H9 (cell line): ENCODE measurements around the gene ZNF101. TPM values are rescaled to one million over a fixed set of nuclear protein-coding genes. Genes with fewer than 3 reads are reported as not detected.

Experiments used
- DNase-seq: peaks from one replicate; pipeline ENCODE4 v3.0.0-alpha.2; 2017
- H2AFZ ChIP-seq: one replicate; pipeline ENCODE4 v1.6.1; 2013; ENCODE audit warnings: mild to moderate bottlenecking, low read length, control low read depth, moderate library complexity
- H2AK5ac ChIP-seq: 2 replicates; pipeline ENCODE4 v1.6.1; 2013; ENCODE audit warnings: low read length, control low read depth, mixed read lengths; ENCODE audit not compliant: insufficient read length
- H2BK120ac ChIP-seq: one replicate; pipeline ENCODE4 v1.6.1; 2013; ENCODE audit warnings: low read depth, mild to moderate bottlenecking, low read length, control low read depth, inconsistent platforms; ENCODE audit not compliant: poor library complexity, severe bottlenecking
- H2BK12ac ChIP-seq: 2 replicates; pipeline ENCODE4 v1.6.1; 2013; ENCODE audit warnings: low read length, control low read depth, mixed read lengths, low read depth; ENCODE audit not compliant: insufficient read length
- H2BK15ac ChIP-seq: 2 replicates; pipeline ENCODE4 v1.6.1; 2013; ENCODE audit warnings: low read depth, low read length, control low read depth
- H2BK20ac ChIP-seq: one replicate; pipeline ENCODE4 v1.6.1; 2013; ENCODE audit warnings: low read depth, mild to moderate bottlenecking, low read length, control low read depth, inconsistent platforms; ENCODE audit not compliant: poor library complexity, severe bottlenecking
- H2BK5ac ChIP-seq: 2 replicates; pipeline ENCODE4 v1.6.1; 2013; ENCODE audit warnings: low read length, control low read depth, mixed read lengths; ENCODE audit not compliant: insufficient read length
- H3K14ac ChIP-seq: 2 replicates; pipeline ENCODE4 v1.6.1; 2013; ENCODE audit warnings: low read length, control low read depth; ENCODE audit not compliant: insufficient read depth
- H3K18ac ChIP-seq: 2 replicates; pipeline ENCODE4 v1.6.1; 2013; ENCODE audit warnings: low read depth, mild to moderate bottlenecking, mixed read lengths, low read length, control low read depth; ENCODE audit not compliant: insufficient read length
- H3K23ac ChIP-seq: 2 replicates; pipeline ENCODE4 v1.6.1; 2013; ENCODE audit warnings: low read length, control low read depth, mixed read lengths, low read depth; ENCODE audit not compliant: insufficient read length
- H3K23me2 ChIP-seq: 2 replicates; pipeline ENCODE4 v1.6.1; 2013; ENCODE audit warnings: low read depth, mild to moderate bottlenecking, mixed read lengths, low read length, control low read depth; ENCODE audit not compliant: insufficient read length, poor library complexity, severe bottlenecking
- H3K27ac ChIP-seq: 2 replicates; pipeline ENCODE4 v1.5.1; 2013; ENCODE audit warnings: low read length, control low read depth, mixed read lengths, low read depth; ENCODE audit not compliant: insufficient read length
- H3K27me3 ChIP-seq: 2 replicates; pipeline ENCODE4 v1.6.1; 2013; ENCODE audit warnings: low read length, control low read depth, inconsistent platforms; ENCODE audit not compliant: insufficient read depth
- H3K4ac ChIP-seq: 2 replicates; pipeline ENCODE4 v1.6.1; 2013; ENCODE audit warnings: low read depth, mild to moderate bottlenecking, control low read depth, inconsistent platforms, low read length, moderate library complexity
- H3K4me1 ChIP-seq: 2 replicates; pipeline ENCODE4 v1.6.1; 2013; ENCODE audit warnings: low read length, control low read depth, inconsistent platforms; ENCODE audit not compliant: insufficient read depth
- H3K4me2 ChIP-seq: 2 replicates; pipeline ENCODE4 v1.6.1; 2013; ENCODE audit warnings: low read length, control low read depth, mixed read lengths; ENCODE audit not compliant: insufficient read length, insufficient read depth
- H3K56ac ChIP-seq: 2 replicates; pipeline ENCODE4 v1.6.1; 2013; ENCODE audit warnings: low read depth, mild to moderate bottlenecking, mixed read lengths, low read length, control low read depth; ENCODE audit not compliant: insufficient read length
- H3K79me1 ChIP-seq: 2 replicates; pipeline ENCODE4 v1.6.1; 2013; ENCODE audit warnings: low read depth, mild to moderate bottlenecking, moderate library complexity, low read length, control low read depth, inconsistent platforms; ENCODE audit not compliant: insufficient read depth, poor library complexity, severe bottlenecking
- H3K79me2 ChIP-seq: 2 replicates; pipeline ENCODE4 v1.6.1; 2013; ENCODE audit warnings: low read length, control low read depth, inconsistent platforms; ENCODE audit not compliant: insufficient read depth
- H3K9ac ChIP-seq: 2 replicates; pipeline ENCODE4 v1.6.1; 2013; ENCODE audit warnings: low read length, control low read depth, mixed read lengths; ENCODE audit not compliant: insufficient read length; ENCODE audit errors: extremely low read depth
- H3K9me3 ChIP-seq: one replicate; pipeline ENCODE4 v1.6.1; 2013; ENCODE audit warnings: low read depth, low read length, inconsistent platforms; ENCODE audit not compliant: control insufficient read depth
- H3T11ph ChIP-seq: one replicate; pipeline ENCODE4 v1.6.1; 2013; ENCODE audit warnings: mild to moderate bottlenecking, low read length, control low read depth, inconsistent platforms
- H4K20me1 ChIP-seq: one replicate; pipeline ENCODE4 v1.6.1; 2013; ENCODE audit not compliant: control insufficient read depth, insufficient read length, insufficient read depth
- H4K5ac ChIP-seq: 2 replicates; pipeline ENCODE4 v1.6.1; 2013; ENCODE audit warnings: low read depth, mild to moderate bottlenecking, mixed read lengths, low read length, control low read depth; ENCODE audit not compliant: insufficient read length
- H4K8ac ChIP-seq: replicated peaks from 2 replicates; pipeline ENCODE4 v1.6.1; 2013; ENCODE audit warnings: low read length, control low read depth, mixed read lengths, low read depth; ENCODE audit not compliant: insufficient read length
- H4K91ac ChIP-seq: 2 replicates; pipeline ENCODE4 v1.6.1; 2013; ENCODE audit warnings: low read depth, mild to moderate bottlenecking, moderate library complexity, mixed read lengths, low read length, control low read depth; ENCODE audit not compliant: insufficient read length
- H3K27ac Mint-ChIP-seq, 3 experiments: 2 replicates in 2 of 3; 3 replicates in 1 of 3; pipeline ENCODE4 v1.8.0; 2020 to 2021; ENCODE audit warnings: mixed read lengths in 3 of 3, mild to moderate bottlenecking in 1 of 3, moderate library complexity in 1 of 3
- H3K27me3 Mint-ChIP-seq: 2 replicates; pipeline ENCODE4 v1.8.0; 2021; ENCODE audit warnings: low read depth, mild to moderate bottlenecking, moderate library complexity, mixed read lengths
- H3K36me3 Mint-ChIP-seq, 3 experiments: 2 replicates in 2 of 3; 3 replicates in 1 of 3; pipeline ENCODE4 v1.8.0; 2020 to 2021; ENCODE audit warnings: low read depth in 3 of 3, mixed read lengths in 3 of 3; ENCODE audit not compliant: insufficient read depth in 1 of 3
- H3K4me1 Mint-ChIP-seq, 2 experiments: 2 replicates each; pipeline ENCODE4 v1.8.0; 2020; ENCODE audit warnings: mixed read lengths in 2 of 2
- H3K4me3 Mint-ChIP-seq, 2 experiments: 2 replicates in 1 of 2; 3 replicates in 1 of 2; pipeline ENCODE4 v1.8.0; 2020 to 2021; ENCODE audit warnings: mild to moderate bottlenecking in 2 of 2, mixed read lengths in 2 of 2, moderate library complexity in 1 of 2
- H3K9me3 Mint-ChIP-seq, 2 experiments: 2 replicates in 1 of 2; 3 replicates in 1 of 2; pipeline ENCODE4 v1.8.0; 2020; ENCODE audit warnings: mild to moderate bottlenecking in 2 of 2, mixed read lengths in 2 of 2, moderate library complexity in 1 of 2
- CTCF ChIP-seq: fragments of 200-600 bp; sonication (generic); conservative IDR thresholded peaks from 3 replicates; pipeline ENCODE4 v1.8.0; 2021; ENCODE audit warnings: antibody characterized with exemption, mild to moderate bottlenecking
- WGBS: extraction: QIAGEN DNeasy Blood & Tissue Kit; methylation state at CpG from one replicate; pipeline ENCODE4 v1.1.7; 2013; ENCODE audit warnings: missing lambda C conversion rate, low lambda C conversion rate, mixed read lengths; ENCODE audit not compliant: insufficient read length; ENCODE audit errors: extremely low coverage; 5-methylcytosine and 5-hydroxymethylcytosine counted together
- total RNA-seq: library from RNA; stranded (reverse); gene quantifications from 2 replicates; pipeline ENCODE4 v1.2.1, GENCODE V29; 2021

Gene ZNF101
- total RNA-seq, 1 experiment from 2014 or later, result 46.9 TPM

- Histone ChIP-seq H4K20me1 (no peaks in the 10 kb centered on the region), H2BK120ac (no peak overlapping the region), H4K5ac (no peak overlapping the region), H3K9me3 (no peaks in the 10 kb centered on the region), H3K4me1 (peaks cover 4% of the 10 kb centered on the region; the same call in 1 of the 2 replicates), H3K23ac (no peak overlapping the region), H3K18ac (no peak overlapping the region), H4K91ac (no peak overlapping the region), H2BK12ac (no peak overlapping the region), H3K79me2 (peaks cover 11% of the 10 kb centered on the region; the same call in 1 of the 2 replicates), H3K14ac (no peak overlapping the region), H3K27ac (no peak overlapping the region), H3K9ac (peak overlapping the region; percentile 69), H2BK20ac (no peak overlapping the region), H3K27me3 (no peaks in the 10 kb centered on the region), H3K4ac (no peak overlapping the region), H2AK5ac (no peak overlapping the region), H4K8ac (no peak overlapping the region), H3K79me1 (peaks cover 8% of the 10 kb centered on the region), H2AFZ (no peak overlapping the region), H3T11ph (no peak overlapping the region), H3K4me2 (peak overlapping the region; percentile 64), H2BK15ac (no peak overlapping the region), H3K56ac (no peak overlapping the region), H3K23me2 (peaks cover 16% of the 10 kb centered on the region), H2BK5ac (no peak overlapping the region)
- Mint-ChIP-seq H3K27me3 (no peaks in the 10 kb centered on the region), H3K9me3 (peaks cover 3 to 7% of the 10 kb centered on the region in 2 experiments; a peak in 4 of 5 replicates), H3K36me3 (peaks cover 27 to 36% (median 35%) of the 10 kb centered on the region in 3 experiments), H3K27ac (peak overlapping the region; percentile 69 to 98 (median 97); a peak in 6 of 7 replicates), H3K4me1 (peaks cover 23 to 25% of the 10 kb centered on the region in 2 experiments), H3K4me3 (peak overlapping the region; percentile 81 to 92)
- TF ChIP-seq CTCF, result no peak
- WGBS, result no CpG with 5 or more reads among the region's 10 CpGs
- peak; percentile 61 for DNase-seq
Measured at GRCh38 chr19:19670070-19670551, 1.5 kb downstream of the ZNF101 start.
